Right hindlimb (tissue), 1 donor: ENCODE results near the gene KIF3B.
A peak's percentile ranks its signal among the peaks of the same experiment; 100 is the strongest.
"Not testable (repeated sequence)": the region's sequence is repeated elsewhere in the genome, so short reads cannot be mapped to it uniquely, and the experiment has no call there.

ENCODE experiments used
- DNase-seq: peaks from one replicate; pipeline ENCODE4 v3.0.0-alpha.2; 2018

KIF3B gene

DNA sequence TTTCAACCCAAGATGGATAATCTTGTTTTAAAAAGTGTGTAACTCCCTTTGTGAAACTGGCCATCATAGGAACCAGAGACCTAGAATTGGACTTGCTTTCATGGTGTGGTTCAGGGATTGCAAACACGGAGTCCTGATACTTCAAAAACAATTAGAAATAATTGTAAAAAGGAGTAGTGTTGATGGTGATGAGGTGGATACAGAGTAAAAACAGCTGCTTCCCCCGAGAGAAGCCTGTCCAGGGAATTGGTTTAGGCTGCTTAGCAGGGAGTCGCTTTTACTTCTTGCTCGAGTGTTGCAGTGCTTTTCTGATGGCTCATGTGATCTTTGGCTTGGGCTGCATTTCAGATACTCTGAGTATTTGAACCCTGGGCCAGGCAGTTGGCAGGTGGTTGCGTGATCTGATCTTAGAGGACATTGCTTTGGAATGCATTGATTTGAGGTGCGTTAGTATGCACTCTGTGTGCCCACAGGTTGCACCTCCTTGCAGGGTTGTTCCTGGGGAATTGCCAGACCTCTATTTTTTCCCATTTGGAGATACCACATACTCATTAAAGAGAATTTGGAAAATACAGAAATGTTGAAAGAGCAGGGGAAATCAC, 19.5 kb downstream of the KIF3B start:
- DNase-seq, result no peak

DNA sequence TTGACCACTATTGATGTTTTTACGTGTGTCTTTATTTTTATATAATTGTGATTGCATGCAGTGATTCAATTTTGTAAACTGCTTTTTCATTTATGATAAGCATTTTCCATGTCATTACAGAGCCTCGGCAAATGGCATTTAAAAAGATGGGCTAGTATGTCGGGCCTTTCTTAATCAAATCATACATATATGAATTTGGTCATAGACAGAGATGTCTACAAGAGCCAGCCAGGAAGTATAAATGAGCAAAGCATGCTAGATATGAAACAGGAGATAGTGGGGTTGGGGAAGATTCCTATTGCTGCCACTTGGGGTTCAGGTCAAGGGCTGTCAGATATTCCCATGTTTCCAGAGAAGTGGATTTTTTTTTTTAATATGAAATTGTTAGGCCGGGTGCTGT, 20.0 kb downstream of the KIF3B start:
- DNase-seq, result no peak

DNA sequence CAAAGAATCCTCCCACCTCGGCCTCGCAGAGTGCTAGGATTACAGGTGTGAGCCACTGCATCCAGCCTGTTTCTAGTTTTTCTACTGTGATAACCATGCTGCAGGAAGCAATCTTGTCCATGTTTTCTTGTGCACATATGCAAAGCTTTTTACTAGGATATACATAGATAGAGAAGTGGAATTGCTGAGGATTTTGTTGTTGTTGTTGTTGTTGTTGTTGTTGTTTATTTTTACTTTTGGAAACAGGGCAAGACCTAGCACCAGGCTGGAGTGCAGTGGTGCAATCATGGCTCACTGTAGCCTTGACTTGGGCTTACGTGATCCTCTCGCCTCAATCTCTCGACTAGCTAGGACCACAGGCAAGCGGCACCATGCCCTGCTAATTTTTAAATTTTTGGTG, 23.2 kb downstream of the KIF3B start:
- no peak for DNase-seq

DNA sequence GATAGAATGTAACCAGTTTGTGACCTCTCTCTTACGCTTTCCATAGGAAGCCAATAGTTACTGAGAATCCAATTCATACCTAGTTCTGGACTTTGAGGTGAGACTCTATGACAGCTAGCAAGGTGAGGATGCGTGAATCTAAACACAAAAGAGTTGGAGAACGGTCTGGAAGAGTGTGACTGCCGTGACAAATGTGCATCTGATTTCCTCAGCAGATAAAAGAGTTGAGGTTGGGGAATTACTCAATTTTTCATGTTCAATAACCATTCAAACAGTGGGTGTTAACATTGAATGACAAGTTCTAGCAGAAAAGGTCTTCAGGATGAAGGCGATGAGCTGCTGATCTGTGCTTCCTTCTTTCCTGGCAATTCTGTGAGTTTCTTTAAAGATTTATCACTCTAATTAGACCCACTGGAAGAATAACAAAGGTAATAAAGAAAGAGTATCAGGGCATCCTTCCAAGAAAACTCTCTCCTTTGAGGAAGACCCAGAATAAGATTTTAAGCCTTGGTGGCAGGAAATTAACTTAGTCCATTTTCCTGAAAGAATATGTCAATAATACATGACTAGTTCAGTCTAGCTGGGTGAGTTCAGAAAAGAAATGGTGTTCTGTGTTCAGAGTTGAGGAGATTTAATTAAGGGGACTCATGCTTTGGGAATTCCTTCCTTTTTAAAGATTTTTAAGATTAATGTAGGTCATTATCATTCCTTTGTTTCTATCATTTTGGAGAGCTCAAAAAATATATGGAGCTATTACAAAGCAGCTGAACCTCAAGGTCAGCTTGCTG, 24.5 kb downstream of the KIF3B start:
- DNase-seq, result no peak

DNA sequence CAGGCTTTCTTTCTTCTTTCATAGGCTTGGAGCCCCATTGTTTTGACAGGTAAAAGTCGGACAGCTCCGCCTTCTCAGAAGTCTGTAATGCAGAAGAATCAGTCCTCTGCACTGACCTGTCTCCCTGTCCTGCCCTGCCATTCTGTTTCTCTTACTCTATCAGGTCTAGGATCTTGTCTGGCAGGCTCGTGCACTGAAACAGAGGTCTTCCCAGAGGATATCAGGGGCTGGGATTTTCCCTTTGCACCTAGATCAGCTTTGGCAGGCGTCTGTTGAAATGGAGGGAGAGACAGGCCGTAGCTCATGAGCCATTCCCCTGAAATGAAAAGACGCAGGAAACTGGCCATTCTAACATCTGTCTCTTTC, 25.0 kb downstream of the KIF3B start:
- no peak for DNase-seq

DNA sequence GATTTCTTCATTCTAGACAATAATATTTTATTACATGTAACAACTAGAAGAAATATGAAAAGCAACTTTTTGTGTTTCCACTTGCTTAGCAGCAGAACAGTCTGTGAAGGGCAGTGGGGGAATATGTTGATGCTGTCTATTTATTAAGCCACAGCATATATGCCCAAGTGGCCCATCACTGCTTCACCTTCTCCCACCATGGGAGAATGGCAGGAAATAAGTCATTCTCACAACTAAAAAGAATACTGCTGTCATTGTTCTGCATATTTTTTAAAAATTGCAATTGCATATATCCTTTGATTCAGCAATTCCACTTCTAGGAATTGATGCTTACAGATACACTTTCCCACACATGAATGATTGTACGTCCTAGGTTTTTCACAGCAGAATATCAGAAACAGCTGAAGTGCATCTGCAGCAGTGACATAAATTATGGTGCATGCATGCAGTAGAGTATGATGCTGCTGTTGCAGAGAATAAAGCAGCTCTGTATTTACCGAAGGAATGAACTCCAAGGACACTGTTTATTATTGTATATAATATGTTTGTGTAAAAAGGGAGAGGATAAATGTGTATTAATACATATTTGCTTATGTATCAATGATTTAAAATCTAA, 26.8 kb downstream of the KIF3B start:
- no peak for DNase-seq

DNA sequence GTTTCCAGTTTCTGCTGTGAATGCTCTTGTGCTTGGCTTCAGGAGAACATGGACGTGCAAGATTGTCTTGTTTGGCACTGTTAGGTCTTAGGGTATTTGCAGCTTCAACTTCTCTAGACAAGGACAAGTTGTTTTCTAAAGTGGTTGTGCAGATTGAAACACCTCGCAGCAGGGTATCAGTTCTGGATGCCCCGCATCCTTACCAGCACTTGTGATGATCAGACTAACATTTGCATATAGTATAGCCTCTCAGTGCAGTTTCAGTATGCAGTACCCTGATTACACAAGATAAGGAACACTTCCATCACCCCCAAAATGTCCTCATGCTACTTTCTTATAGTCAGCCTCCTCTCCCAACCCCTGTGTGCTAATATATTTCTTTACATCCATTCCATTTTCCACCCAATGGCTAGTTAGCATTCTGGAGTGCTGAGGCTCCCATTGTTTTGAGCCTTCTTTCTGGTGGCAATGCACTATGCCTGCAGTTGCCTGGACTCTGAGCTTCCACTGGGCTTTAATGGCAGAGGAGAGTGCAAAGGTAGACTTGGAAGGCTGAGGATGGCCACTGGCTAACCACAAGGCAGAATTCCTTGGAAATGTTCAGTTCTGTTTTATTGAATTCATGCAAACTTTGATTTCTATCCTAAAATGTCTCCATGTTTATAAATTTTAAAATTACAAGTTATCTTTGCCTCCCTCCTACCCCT, 35.4 kb downstream of the KIF3B start:
- DNase-seq, result no peak

DNA sequence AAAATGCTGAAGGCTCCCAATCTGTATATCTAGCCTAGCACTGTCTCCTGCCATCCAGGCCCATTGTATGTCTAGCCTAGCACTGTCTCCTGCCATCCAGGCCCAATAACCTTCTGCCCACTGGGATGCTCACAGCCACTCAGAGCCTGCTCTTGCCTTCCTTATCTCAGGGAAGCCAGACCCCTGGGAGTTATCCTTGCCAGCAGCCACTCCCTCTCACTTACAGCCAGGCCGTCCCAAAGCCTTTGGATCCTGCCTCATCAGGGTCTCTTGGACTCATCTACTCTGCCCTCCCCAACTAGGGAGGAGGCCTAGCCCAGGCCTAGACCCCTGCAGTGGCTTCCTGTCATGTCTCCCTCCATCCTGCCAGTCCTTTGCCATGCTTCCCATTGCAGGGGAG, 37.3 kb downstream of the KIF3B start:
- no peak for DNase-seq

DNA sequence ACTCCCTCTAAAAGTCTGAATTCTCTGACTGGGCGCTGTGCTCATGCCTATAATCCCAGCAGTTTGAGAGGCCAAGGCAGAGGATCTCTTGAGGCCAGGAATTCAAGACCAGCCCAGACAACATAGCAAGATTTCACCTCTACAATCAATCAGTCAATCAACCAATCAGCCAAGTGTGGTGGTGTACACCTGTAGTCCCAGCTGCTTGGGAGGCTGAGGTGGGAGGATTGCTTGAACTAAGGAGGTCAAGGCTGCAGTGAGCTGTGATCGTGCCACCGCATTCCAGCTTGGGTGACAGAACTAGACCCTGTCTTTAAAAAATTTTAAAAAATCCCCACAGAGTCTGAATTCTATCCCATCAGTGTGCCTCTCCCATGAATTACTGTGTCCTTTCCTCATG, 37.9 kb downstream of the KIF3B start:
- no peak for DNase-seq

DNA sequence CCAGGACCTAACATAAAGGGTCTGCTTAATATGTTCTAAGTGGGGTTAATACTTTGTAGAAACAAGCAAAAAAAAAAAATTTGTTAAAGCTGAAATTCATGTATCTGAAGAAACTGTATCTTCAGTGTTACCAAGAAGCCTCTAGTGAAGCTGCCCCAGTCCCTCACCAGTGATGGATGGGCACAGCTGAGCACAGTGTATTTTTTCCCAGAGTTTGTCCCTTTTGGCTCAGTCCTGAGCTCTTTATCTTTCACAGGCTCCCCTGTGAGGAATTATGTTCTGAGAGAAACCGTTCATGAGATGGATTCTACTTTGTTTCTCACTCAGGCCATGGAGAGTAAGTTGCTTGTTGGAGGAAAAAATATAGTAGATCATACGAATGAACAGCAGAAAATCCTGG, 38.4 kb downstream of the KIF3B start:
- peak; percentile 57 for DNase-seq

DNA sequence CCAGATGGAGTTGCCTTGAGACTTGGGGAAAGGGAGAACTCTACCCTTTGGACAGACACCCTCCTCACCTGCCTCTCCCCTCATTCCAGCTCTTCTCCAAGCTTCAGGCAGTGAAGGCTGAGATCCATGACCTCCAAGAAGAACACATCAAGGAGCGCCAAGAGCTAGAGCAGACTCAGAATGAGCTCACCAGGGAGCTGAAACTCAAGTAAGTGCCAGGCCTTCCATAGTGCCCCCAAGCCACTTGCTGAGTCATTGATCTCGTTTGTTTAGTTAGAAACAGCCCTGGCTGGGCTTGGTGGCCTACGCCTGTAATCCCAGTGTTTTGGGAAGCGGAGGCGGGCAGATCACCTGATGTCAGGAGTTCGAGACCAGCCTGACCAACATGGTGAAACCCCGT, 39.2 kb downstream of the KIF3B start:
- no peak for DNase-seq

DNA sequence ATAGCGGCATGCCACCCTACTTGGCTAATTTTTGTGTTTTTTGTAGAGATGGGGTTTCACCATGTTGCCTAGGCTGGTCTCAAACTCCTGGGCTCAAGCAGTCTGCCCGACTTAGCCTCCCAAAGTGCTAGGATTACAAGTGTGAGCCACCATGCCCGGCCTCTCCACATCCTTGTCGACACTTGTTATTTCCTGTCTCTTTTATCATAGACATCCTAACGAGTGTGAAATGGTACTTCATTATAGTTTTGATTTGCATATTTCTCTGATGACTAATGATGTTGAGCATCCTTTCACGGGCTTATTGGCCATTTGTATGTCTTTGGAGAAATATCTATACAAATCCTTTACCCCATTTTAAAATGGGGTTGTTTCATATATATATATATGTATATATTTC, 41.6 kb downstream of the KIF3B start:
- no peak for DNase-seq

DNA sequence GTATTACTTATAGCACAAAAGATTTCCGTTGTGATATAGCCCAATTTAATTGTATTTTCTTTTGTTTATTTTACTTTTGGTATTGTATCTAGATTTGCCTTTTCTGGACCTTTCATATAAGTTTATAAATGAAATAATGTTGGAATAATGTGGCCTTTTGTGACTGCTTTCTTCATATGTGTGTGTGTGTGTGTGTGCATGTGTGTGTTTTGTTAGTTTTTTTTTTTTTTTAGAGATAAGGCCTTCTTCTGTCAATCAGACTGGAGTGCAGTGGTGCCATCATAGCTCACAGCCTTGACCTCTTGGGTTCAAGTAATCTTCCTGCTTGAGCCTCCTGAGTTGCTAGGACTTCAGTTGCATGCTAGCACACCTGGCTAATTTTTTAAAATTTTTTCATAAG, 42.9 kb downstream of the KIF3B start:
- no peak for DNase-seq

DNA sequence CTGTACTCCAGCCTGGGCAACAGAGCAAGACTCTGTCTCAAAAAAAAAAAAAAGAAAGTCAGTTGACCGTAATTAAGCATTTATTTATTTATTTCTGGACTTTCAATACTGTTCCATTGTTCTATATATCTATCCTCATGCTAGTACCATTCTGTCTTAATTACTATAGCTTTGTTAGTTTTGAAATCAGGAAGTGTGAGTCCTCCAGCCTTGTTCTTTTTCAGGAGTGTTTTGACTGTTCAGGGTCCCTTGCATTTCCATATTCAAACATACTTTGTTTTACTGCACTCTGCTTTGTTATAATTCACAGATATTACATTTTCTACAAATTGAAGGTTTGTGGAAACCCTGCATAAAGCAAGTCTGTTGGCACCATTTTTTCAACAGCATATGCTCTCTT, 43.9 kb downstream of the KIF3B start:
- DNase-seq, result no peak

DNA sequence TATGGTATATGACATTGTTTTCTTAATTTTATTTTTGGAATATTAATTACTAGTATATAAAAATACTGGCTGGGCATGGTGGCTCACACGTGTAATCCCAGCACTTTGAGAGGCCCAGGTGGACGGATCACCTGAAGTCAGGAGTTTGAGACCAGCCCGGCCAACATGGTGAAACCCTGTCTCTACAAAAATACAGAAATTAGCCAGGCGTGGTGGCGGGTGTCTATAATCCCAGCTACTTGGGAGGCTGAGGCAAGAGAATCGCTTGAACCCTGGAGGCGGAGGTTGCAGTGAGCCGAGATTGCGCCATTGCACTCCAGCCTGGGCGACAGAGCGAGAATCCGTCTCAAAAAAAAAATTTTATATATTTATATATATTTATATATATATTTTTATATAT, 44.8 kb downstream of the KIF3B start:
- DNase-seq, result not testable (repeated sequence)

DNA sequence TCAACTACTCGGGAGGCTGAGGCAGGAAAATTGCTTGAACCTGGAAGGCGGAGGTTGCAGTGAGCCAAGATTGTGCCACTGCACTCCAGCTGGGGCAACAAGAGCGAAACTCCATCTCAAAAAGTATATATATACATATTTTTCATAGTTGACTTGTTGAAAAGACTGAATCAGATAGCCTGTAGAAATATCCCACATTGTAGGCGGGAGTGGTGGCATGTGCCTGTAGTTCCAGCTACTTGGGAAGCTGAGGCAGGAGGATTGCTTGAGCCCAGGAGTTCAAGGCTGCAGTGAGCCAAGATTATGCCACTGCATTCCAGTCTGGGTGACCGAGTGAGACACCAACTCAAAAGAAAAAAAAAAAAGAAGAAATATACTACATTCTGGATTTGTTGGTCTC, 46.3 kb downstream of the KIF3B start:
- not testable (repeated sequence) for DNase-seq

DNA sequence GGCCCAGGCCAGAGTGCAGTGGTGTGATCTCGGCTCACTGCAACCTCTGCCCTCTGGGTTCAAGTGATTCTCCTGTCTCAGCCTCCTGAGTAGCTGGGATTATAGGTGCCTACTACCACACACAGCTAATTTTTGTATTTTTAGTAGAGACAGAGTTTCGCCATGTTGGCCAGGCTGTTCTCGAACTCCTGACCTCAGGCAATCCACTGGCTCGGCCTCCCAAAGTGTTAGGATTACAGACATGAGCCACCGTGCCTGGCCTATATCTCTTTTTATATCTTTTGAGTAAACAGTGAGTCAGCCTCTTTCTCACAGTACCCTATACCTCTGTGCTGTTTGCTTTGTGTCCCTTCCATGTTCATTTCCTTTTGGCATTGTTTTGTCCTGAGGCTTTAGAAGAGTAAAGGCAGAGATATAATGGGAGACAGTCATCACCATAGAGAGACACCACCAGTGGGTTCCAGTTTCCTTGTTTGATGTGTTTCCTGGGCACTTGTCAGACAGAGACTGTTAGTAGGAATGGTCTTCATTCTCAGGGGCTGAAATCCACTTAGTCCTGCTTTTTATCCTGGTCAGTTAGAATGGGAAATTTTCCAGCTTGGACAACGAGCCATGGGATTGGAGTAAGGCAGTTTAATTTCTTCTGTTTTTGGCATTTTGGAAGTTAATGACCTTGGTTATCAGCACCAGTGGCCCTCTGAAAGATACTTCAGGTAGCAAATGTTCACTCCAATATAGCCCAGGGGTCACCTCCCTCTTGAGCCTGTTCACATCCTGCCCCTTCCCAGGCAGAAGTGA, 48.5 kb downstream of the KIF3B start:
- no peak for DNase-seq

DNA sequence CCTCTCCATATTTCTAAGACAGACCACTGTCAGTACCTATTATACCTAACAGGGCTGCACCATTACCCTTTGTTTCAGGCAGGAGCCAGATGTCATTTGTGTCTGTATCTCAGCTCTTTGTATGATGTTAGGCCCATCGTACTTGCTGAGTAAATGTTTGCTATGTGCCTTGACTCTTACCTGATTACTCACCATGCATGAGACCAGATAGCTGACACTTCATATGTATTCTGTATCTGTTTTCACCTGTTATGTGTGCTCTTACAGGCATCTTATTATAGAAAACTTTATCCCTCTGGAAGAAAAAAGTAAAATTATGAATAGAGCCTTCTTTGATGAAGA, 49.0 kb downstream of the KIF3B start:
- no peak for DNase-seq

DNA sequence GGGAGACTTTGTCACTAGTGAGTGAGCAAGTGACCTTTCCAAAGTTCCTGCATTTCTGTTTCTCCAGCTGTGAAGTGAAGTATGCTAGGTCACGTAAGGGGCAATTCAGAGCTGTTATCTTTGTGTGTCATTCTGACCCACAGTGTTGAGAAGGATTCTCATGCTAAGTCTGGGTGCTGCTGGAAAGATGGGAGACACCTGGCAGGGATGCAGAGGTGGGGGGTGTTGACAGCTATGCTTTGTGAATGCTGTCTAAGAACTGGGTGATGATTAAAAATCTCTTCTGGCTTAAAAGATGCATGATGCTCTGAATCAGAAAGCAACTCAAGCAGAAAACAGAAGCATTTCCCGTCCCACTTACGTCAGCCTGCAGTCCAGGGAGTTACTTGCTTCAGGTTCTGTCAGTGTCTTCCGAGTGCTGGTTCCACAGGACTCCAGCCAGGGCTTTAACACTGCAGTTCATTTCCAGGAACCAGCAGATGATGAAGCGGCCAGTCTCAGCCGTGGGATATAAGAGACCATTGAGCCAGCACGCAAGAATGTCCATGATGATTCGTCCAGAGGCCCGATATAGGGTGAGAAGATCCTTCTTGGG, 49.7 kb downstream of the KIF3B start:
- no peak for DNase-seq

DNA sequence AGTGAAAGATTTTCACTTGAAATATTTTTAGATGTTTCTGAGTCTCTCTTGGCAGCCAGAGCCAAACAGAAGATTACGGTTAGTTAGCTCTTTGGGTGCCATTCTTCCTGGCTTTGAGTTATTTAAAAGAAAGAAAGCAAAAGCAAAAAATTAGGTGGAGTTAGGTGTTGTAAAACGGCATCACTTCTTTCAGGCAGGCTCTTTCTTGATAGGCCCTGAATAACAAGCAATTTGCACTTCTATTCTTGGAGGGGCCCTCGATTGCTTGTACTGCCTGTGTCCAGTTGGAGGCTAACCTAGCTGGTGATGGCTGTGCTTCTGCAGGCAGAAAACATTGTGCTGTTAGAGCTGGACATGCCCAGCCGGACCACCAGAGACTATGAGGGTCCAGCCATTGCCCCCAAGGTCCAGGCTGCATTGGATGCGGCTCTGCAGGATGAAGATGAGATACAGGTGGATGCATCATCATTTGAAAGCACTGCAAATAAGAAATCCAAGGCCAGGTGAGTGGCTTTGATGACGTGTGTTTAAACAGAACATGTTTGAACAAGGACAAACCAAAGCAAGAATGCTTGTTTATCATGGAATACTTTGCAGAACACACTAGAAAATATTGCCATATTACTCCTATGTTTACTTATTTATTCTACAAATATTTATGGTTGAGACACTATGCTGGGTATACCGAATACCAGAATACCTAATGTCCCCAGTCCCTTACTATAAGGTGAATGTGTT, 52.5 kb downstream of the KIF3B start:
- DNase-seq, result no peak

DNA sequence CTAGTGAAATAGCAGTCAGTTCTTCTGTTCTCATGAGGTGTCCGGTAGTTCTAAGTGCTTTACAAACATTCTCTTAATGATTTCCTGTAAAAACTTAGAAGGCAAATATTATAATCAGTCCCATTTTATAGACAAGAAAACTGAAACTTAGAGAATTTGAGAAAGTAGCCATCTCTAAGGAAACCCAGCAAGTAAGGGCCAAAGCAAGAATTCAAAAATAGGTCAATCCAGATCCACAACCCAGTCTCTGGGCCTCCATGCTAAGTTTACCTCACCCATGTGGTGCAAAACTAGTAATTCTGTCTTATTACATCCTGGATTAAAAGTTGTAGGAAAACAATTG, 53.1 kb downstream of the KIF3B start:
- no peak for DNase-seq

DNA sequence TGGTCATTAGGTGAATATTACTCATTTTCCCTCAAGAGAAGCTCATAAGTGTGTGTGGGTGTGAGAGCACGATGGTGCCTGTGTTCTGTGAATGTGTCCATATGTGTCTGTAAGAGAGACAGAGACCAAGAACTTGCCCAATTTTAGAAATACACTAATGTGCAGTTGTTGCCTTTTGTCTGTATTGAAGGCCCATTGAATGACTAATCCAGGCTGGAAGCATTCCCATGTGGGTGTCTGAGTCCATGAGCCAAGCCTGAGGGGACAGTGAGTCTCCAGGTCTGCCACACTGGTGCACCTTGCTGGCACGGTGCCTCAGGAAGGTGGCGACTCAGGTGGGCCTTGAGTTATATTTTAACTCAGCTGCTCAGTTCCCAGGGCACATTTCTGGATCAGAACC, 55.2 kb downstream of the KIF3B start:
- no peak for DNase-seq
